Omental fat pad (tissue), 4 donors: ENCODE data around the gene ST8SIA5. TPM values are rescaled to one million over a fixed set of nuclear protein-coding genes. Genes with fewer than 3 reads are reported as not detected.

Experiments
- small RNA-seq: library from RNA; depleted of rRNA; stranded (forward); fragments of <200 nt; gene quantifications from one replicate; pipeline ENCODE3, GENCODE V24; 2016
- total RNA-seq, 4 donors: library from RNA; depleted of rRNA; stranded (reverse); fragments of >200 nt; gene quantifications; one replicate each; pipeline ENCODE4 v1.1.0, GENCODE V29; 2016

The ST8SIA5 gene
- total RNA-seq, 4 donors from 2014 or later = 0.50 TPM; not detected in 3

Small RNA genes within 50 kb of the gene (small RNA-seq; reads per million reads assigned to genes)
- not detected for gene AC090311.1

Other genes with a start within 250 kb of the ST8SIA5 start
- 1 to 10 TPM; 1.7 to 4.9 (median 3.2) TPM for gene LOXHD1, start 99.8 kb downstream of the ST8SIA5 start, total RNA-seq
- 10 to 100 TPM; 17.7 to 24.9 (median 23.4) TPM for gene PIAS2, start 160.5 kb upstream of the ST8SIA5 start, total RNA-seq
- 1 to 10 TPM; 2.9 to 7.8 (median 5.9) TPM for gene KATNAL2, start 160.5 kb upstream of the ST8SIA5 start, total RNA-seq